HepG2 (cell line): ENCODE results near the gene CARMIL3. TPM values are rescaled to one million over a fixed set of nuclear protein-coding genes. Genes with fewer than 3 reads are reported as not detected.

Source experiments
- ARNT2 ChIP-seq: sonication (generic); formaldehyde crosslinking; IDR thresholded peaks from 2 replicates; pipeline ENCODE4 v1.8.0; 2022; ENCODE audit warnings: mild to moderate bottlenecking, low read depth, missing genetic modification reagents, moderate library complexity
- BRD4 ChIP-seq: sonication (generic); formaldehyde crosslinking; IDR thresholded peaks from 2 replicates; pipeline ENCODE4 v1.4.0; 2020; ENCODE audit warnings: missing genetic modification reagents
- FOXO1 ChIP-seq: sonication (generic); formaldehyde crosslinking; IDR thresholded peaks from 2 replicates; pipeline ENCODE4 v1.4.0; 2020; ENCODE audit warnings: missing genetic modification reagents
- JUN ChIP-seq: sonication (generic); formaldehyde crosslinking; IDR thresholded peaks from 2 replicates; pipeline ENCODE4 v1.4.0; 2020; ENCODE audit warnings: mild to moderate bottlenecking, missing genetic modification reagents
- NAIF1 ChIP-seq: sonication (generic); formaldehyde crosslinking; IDR thresholded peaks from 2 replicates; pipeline ENCODE4 v1.5.0; 2020; ENCODE audit warnings: mild to moderate bottlenecking, missing genetic modification reagents, borderline replicate concordance
- PCBP2 ChIP-seq: fragments of 200-400 bp; formaldehyde crosslinking; optimal IDR thresholded peaks from 2 replicates; pipeline ENCODE3; 2018; ENCODE audit warnings: low read length, low read depth; ENCODE audit not compliant: poor library complexity, severe bottlenecking
- PHF8 ChIP-seq: sonication (generic); formaldehyde crosslinking; IDR thresholded peaks from 2 replicates; pipeline ENCODE4 v1.5.0; 2020; ENCODE audit warnings: missing genetic modification reagents
- PITX1 ChIP-seq: sonication (generic); formaldehyde crosslinking; IDR thresholded peaks from 2 replicates; pipeline ENCODE4 v1.5.1; 2020; ENCODE audit warnings: mild to moderate bottlenecking, missing genetic modification reagents
- RFX1 ChIP-seq: fragments of 450-650 bp; IDR thresholded peaks from 2 replicates; pipeline ENCODE4 v1.6.1; 2017
- SMYD3 ChIP-seq: sonication (generic); formaldehyde crosslinking; IDR thresholded peaks from 2 replicates; pipeline ENCODE4 v1.8.1; 2023; ENCODE audit warnings: mild to moderate bottlenecking, missing genetic modification reagents
- ZNF275 ChIP-seq: sonication (generic); formaldehyde crosslinking; IDR thresholded peaks from 2 replicates; pipeline ENCODE4 v1.8.0; 2022; ENCODE audit warnings: missing genetic modification reagents, mild to moderate bottlenecking, inconsistent platforms, borderline replicate concordance
- ZNF3 ChIP-seq: IDR thresholded peaks from 2 replicates; pipeline ENCODE4 v1.7.0; 2017; ENCODE audit warnings: inconsistent platforms
- ZNF710 ChIP-seq: sonication (generic); formaldehyde crosslinking; IDR thresholded peaks from 2 replicates; pipeline ENCODE4 v1.5.0; 2020; ENCODE audit warnings: mild to moderate bottlenecking, missing genetic modification reagents, borderline replicate concordance
- ZNF768 ChIP-seq: sonication (generic); formaldehyde crosslinking; IDR thresholded peaks from 2 replicates; pipeline ENCODE4 v1.4.0; 2020; ENCODE audit warnings: missing genetic modification reagents
- polyA plus RNA-seq, 8 experiments: library from polyadenylated mRNA; depleted of rRNA in 3 of 8; stranded (reverse) in 7 of 8; unstranded in 1 of 8; fragments of >200 nt; fragmentation: Illumina TruSeq in 4 of 8; extraction: Trizol in 4 of 8; gene quantifications; 2 replicates each; pipeline versions ENCODE4 v1.2.1 to v1.2.3, GENCODE V29; 2011 to 2016; ENCODE audit warnings: low read depth in 4 of 8, missing spikeins in 1 of 8, mixed read lengths in 1 of 8; ENCODE audit not compliant: insufficient read depth in 1 of 8
- total RNA-seq, 5 experiments: library from RNA; depleted of rRNA; stranded (reverse); fragments of >200 nt; fragmentation: Illumina TruSeq; extraction: Trizol; gene quantifications; 2 replicates each; pipeline ENCODE4 v1.2.3, GENCODE V29; 2016; ENCODE audit warnings: low read depth in 1 of 5
- TF ChIP-seq, protein P1 (sequence below): sonication (generic); formaldehyde crosslinking; IDR thresholded peaks from 2 replicates; pipeline ENCODE4 v1.4.0; 2020; ENCODE audit warnings: missing genetic modification reagents, borderline replicate concordance
- TF ChIP-seq, protein P2 (sequence below): sonication (generic); formaldehyde crosslinking; IDR thresholded peaks from 2 replicates; pipeline ENCODE4 v1.4.0; 2020; ENCODE audit warnings: mild to moderate bottlenecking, missing genetic modification reagents
- TF ChIP-seq, protein P3 (sequence below): IDR thresholded peaks from 2 replicates; pipeline ENCODE4 v1.6.1; 2012; ENCODE audit warnings: low read depth, low read length, improper control_type of control experiment
- TF ChIP-seq, protein P4 (sequence below): sonication (generic); formaldehyde crosslinking; IDR thresholded peaks from 2 replicates; pipeline ENCODE4 v1.4.0; 2020; ENCODE audit warnings: missing genetic modification reagents
- TF ChIP-seq, protein P5 (sequence below): sonication (generic); formaldehyde crosslinking; IDR thresholded peaks from 2 replicates; pipeline ENCODE4 v1.9.0; 2022; ENCODE audit warnings: missing genetic modification reagents, mild to moderate bottlenecking, borderline replicate concordance

CARMIL3 gene
- total and polyA plus RNA-seq, 2 of the 13 experiments (the other 11 are each of a cell fraction or from before 2014, with no cell fraction given) = 0.27 to 0.55 TPM

GRCh38 chr14:24114532-24115421 lies 63.0 kb downstream of the CARMIL3 start, which contains the start of the genes DCAF11 and NRL (continued):
- TF ChIP-seq ZNF275 = peak; percentile 95
- peak; percentile 99 for TF ChIP-seq FOXO1 (CRISPR knock-in tag)
- TF ChIP-seq, protein P1, sequence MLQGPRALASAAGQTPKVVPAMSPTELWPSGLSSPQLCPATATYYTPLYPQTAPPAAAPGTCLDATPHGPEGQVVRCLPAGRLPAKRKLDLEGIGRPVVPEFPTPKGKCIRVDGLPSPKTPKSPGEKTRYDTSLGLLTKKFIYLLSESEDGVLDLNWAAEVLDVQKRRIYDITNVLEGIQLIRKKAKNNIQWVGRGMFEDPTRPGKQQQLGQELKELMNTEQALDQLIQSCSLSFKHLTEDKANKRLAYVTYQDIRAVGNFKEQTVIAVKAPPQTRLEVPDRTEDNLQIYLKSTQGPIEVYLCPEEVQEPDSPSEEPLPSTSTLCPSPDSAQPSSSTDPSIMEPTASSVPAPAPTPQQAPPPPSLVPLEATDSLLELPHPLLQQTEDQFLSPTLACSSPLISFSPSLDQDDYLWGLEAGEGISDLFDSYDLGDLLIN = peak; percentile 98; the same call in 1 of the 2 replicates
- TF ChIP-seq ZNF768 = peak; percentile 85; the same call in 1 of the 2 replicates
- TF ChIP-seq PITX1 (CRISPR knock-in tag) = peak; percentile 91
- TF ChIP-seq, protein P2, sequence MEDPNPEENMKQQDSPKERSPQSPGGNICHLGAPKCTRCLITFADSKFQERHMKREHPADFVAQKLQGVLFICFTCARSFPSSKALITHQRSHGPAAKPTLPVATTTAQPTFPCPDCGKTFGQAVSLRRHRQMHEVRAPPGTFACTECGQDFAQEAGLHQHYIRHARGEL (CRISPR knock-in tag) = no peak
- peak; percentile 99 for TF ChIP-seq BRD4 (CRISPR knock-in tag)
- peak; percentile 96; the same call in 1 of the 2 replicates for TF ChIP-seq SMYD3 (CRISPR knock-in tag)
- peak; percentile 89 for TF ChIP-seq PHF8 (CRISPR knock-in tag)
- peak; percentile 94 for TF ChIP-seq JUN (CRISPR knock-in tag)
- TF ChIP-seq ZNF710 (CRISPR knock-in tag) = peak; percentile 93
- TF ChIP-seq, protein P3, sequence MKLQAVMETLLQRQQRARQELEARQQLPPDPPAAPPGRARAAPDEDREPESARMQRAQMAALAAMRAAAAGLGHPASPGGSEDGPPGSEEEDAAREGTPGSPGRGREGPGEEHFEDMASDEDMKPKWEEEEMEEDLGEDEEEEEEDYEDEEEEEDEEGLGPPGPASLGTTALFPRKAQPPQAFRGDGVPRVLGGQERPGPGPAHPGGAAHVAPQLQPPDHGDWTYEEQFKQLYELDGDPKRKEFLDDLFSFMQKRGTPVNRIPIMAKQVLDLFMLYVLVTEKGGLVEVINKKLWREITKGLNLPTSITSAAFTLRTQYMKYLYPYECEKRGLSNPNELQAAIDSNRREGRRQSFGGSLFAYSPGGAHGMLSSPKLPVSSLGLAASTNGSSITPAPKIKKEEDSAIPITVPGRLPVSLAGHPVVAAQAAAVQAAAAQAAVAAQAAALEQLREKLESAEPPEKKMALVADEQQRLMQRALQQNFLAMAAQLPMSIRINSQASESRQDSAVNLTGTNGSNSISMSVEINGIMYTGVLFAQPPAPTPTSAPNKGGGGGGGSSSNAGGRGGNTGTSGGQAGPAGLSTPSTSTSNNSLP = peak; percentile 4; the same call in 1 of the 2 replicates
- peak; percentile 88 for TF ChIP-seq ARNT2
- TF ChIP-seq ZNF3 (CRISPR knock-in tag) = no peak; the same call in none of the 2 replicates
- peak; percentile 99 for TF ChIP-seq NAIF1
- TF ChIP-seq, protein P4, sequence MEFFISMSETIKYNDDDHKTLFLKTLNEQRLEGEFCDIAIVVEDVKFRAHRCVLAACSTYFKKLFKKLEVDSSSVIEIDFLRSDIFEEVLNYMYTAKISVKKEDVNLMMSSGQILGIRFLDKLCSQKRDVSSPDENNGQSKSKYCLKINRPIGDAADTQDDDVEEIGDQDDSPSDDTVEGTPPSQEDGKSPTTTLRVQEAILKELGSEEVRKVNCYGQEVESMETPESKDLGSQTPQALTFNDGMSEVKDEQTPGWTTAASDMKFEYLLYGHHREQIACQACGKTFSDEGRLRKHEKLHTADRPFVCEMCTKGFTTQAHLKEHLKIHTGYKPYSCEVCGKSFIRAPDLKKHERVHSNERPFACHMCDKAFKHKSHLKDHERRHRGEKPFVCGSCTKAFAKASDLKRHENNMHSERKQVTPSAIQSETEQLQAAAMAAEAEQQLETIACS (CRISPR knock-in tag) = peak; percentile 49; the same call in 1 of the 2 replicates
- no peak for TF ChIP-seq PCBP2
- TF ChIP-seq, protein P5, sequence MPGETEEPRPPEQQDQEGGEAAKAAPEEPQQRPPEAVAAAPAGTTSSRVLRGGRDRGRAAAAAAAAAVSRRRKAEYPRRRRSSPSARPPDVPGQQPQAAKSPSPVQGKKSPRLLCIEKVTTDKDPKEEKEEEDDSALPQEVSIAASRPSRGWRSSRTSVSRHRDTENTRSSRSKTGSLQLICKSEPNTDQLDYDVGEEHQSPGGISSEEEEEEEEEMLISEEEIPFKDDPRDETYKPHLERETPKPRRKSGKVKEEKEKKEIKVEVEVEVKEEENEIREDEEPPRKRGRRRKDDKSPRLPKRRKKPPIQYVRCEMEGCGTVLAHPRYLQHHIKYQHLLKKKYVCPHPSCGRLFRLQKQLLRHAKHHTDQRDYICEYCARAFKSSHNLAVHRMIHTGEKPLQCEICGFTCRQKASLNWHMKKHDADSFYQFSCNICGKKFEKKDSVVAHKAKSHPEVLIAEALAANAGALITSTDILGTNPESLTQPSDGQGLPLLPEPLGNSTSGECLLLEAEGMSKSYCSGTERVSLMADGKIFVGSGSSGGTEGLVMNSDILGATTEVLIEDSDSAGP (CRISPR knock-in tag) = peak; percentile 89
- TF ChIP-seq RFX1 = no peak
